Neural progenitor cell (in vitro differentiated cells): Measurements from ENCODE around the gene RARRES2. TPM values are rescaled to one million over a fixed set of nuclear protein-coding genes. Genes with fewer than 3 reads are reported as not detected.

Experiments used
- DNase-seq: peaks from one replicate; pipeline ENCODE4 v3.0.0-alpha.2; 2016; ENCODE audit warnings: low spot score
- H2AFZ ChIP-seq: fragments of 200-600 bp; sonication (generic); replicated peaks from 2 replicates; pipeline ENCODE4 v1.6.1; 2016; ENCODE audit warnings: antibody characterized with exemption
- H3F3A ChIP-seq: fragments of 200-600 bp; sonication (generic); 2 replicates; pipeline ENCODE4 v1.6.1; 2016; ENCODE audit warnings: antibody characterized with exemption, low read depth
- H3K27ac ChIP-seq: fragments of 200-600 bp; sonication (generic); 2 replicates; pipeline ENCODE4 v1.5.1; 2016; ENCODE audit warnings: mild to moderate bottlenecking
- H3K27me3 ChIP-seq: fragments of 200-600 bp; sonication (generic); 2 replicates; pipeline ENCODE4 v1.6.1; 2016; ENCODE audit warnings: mild to moderate bottlenecking, moderate library complexity
- H3K36me3 ChIP-seq: fragments of 200-600 bp; sonication (generic); 2 replicates; pipeline ENCODE4 v1.5.1; 2016
- H3K4me1 ChIP-seq: fragments of 200-600 bp; sonication (generic); 2 replicates; pipeline ENCODE4 v1.6.1; 2016; ENCODE audit warnings: mixed run types
- H3K4me2 ChIP-seq: fragments of 200-600 bp; sonication (generic); 2 replicates; pipeline ENCODE4 v1.6.1; 2016
- H3K4me3 ChIP-seq: fragments of 200-600 bp; sonication (generic); 2 replicates; pipeline ENCODE4 v1.5.1; 2016
- H3K79me2 ChIP-seq: fragments of 200-600 bp; sonication (generic); 2 replicates; pipeline ENCODE4 v1.6.1; 2016; ENCODE audit warnings: low read depth
- H3K9ac ChIP-seq: fragments of 200-600 bp; sonication (generic); 2 replicates; pipeline ENCODE4 v1.6.1; 2016
- H3K9me3 ChIP-seq: fragments of 200-600 bp; sonication (generic); 2 replicates; pipeline ENCODE4 v1.5.1; 2016; ENCODE audit warnings: low read depth
- H4K20me1 ChIP-seq: fragments of 200-600 bp; sonication (generic); 2 replicates; pipeline ENCODE4 v1.6.1; 2016; ENCODE audit warnings: low read depth
- H3K27ac Mint-ChIP-seq: 3 replicates; pipeline ENCODE4 v1.8.0; 2021; ENCODE audit warnings: mixed read lengths
- H3K27me3 Mint-ChIP-seq: 2 replicates; pipeline ENCODE4 v1.8.0; 2022; ENCODE audit warnings: low read depth, mild to moderate bottlenecking, inconsistent platforms, moderate library complexity, mixed read lengths; ENCODE audit not compliant: insufficient read depth
- H3K36me3 Mint-ChIP-seq: 3 replicates; pipeline ENCODE4 v1.8.0; 2021; ENCODE audit warnings: mixed read lengths
- H3K4me1 Mint-ChIP-seq: 3 replicates; pipeline ENCODE4 v1.8.0; 2021; ENCODE audit warnings: mixed read lengths
- H3K4me3 Mint-ChIP-seq: 3 replicates; pipeline ENCODE4 v1.8.0; 2021; ENCODE audit warnings: mild to moderate bottlenecking, moderate library complexity, mixed read lengths
- H3K9me3 Mint-ChIP-seq: 3 replicates; pipeline ENCODE4 v1.8.0; 2020; ENCODE audit warnings: mixed read lengths
- CTCF ChIP-seq: fragments of 200-600 bp; sonication (generic); IDR thresholded peaks from 2 replicates; pipeline ENCODE4 v1.5.1; 2017; ENCODE audit warnings: antibody characterized with exemption, mild to moderate bottlenecking
- EZH2 ChIP-seq: fragments of 200-600 bp; sonication (generic); IDR thresholded peaks from 2 replicates; pipeline ENCODE4 v1.6.1; 2017; ENCODE audit warnings: antibody characterized with exemption, mild to moderate bottlenecking, moderate library complexity
- EZH2phosphoT487 ChIP-seq: fragments of 200-600 bp; sonication (generic); IDR thresholded peaks from 2 replicates; pipeline ENCODE4 v1.6.1; 2017; ENCODE audit warnings: antibody characterized with exemption
- total RNA-seq: library from RNA; depleted of rRNA; stranded (reverse); fragments of >200 nt; gene quantifications from 2 replicates; pipeline ENCODE4 v1.2.3, GENCODE V29; 2015; ENCODE audit warnings: low replicate concordance

RARRES2 gene
- total RNA-seq, 1 donor from 2014 or later, result 0.19 TPM

DNA sequence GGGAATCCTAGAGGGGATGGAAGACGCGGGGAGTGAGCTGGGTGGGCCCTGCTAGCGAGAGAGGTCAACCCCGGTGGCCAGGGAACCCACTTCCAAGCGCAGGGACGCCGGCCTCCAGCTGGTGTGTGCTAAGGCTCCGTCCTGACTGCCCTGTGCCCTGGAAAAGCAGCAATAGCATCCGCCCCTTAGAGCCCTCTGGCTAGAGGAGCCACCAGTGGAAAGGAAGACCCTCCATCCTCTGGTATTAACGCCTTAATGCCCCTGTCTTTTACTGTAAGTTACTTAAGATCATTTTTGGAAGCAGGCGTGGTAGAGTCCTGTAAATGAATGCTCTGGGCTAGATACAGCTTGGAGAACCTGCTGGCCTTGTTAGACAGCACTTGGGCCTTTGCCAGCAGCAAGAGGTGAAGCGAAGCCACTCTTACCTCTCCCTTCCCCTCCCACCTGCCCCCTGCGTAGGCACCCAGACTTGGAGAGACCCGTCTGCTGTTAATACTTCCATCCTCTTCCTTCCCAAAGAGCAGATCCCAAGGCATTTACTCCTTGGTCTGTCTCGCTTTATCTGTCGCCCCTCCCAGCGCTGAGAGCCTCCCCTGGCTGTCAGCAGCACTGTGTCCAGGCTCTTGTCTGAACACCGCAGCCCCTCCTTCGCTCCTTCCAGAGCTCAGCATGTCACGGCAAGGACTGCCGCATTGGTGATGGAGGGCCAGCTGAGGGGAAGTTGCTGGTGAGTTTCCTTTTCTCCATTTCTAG lies 31.8 kb upstream of the RARRES2 start:
- H3K4me1 ChIP-seq, result peaks cover 19% of the 10 kb centered on the region
- peaks cover 31% of the 10 kb centered on the region for H3F3A ChIP-seq
- no peaks in the 10 kb centered on the region for H3K27me3 ChIP-seq
- H3K27ac ChIP-seq, result no peak overlapping the region
- no peaks in the 10 kb centered on the region for H3K9me3 ChIP-seq
- Mint-ChIP-seq H3K4me3 (no peak overlapping the region), H3K4me1 (peaks cover 65% of the 10 kb centered on the region), H3K36me3 (peaks cover 23% of the 10 kb centered on the region), H3K9me3 (no peaks in the 10 kb centered on the region), H3K27me3 (peaks cover 7% of the 10 kb centered on the region), H3K27ac (peak overlapping the region; percentile 44)
- no peak overlapping the region for H3K9ac ChIP-seq
- no peaks in the 10 kb centered on the region for H3K36me3 ChIP-seq
- H3K4me2 ChIP-seq, result no peak overlapping the region
- peaks cover 55% of the 10 kb centered on the region for H3K79me2 ChIP-seq
- TF ChIP-seq EZH2, result no peak
- TF ChIP-seq EZH2phosphoT487, result no peak
- H3K4me3 ChIP-seq, result no peak overlapping the region
- H2AFZ ChIP-seq, result no peak overlapping the region
- peak; percentile 1 for DNase-seq
- peaks cover 29% of the 10 kb centered on the region for H4K20me1 ChIP-seq

DNA sequence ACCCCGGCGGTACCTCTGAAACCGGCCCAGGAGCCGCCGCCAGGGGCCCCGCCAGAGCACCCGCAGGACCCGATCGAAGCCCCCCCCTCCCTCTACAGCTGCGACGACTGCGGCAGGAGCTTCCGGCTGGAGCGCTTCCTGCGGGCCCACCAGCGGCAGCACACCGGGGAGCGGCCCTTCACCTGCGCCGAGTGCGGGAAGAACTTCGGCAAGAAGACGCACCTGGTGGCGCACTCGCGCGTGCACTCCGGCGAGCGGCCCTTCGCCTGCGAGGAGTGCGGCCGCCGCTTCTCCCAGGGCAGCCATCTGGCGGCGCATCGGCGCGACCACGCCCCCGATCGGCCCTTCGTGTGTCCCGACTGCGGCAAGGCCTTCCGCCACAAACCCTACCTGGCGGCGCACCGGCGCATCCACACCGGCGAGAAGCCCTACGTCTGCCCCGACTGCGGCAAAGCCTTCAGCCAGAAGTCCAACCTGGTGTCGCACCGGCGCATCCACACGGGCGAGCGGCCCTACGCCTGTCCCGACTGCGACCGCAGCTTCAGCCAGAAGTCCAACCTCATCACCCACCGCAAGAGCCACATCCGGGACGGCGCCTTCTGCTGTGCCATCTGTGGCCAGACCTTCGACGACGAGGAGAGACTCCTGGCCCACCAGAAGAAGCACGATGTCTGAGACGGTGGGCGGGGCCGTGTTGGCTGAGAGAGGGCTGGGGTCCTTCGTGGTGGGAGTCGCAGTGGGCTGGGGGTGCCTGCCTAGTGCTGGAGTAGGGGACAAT lies 31.0 kb upstream of the RARRES2 start:
- no peak overlapping the region for H3K9ac ChIP-seq
- H3K27ac ChIP-seq, result no peak overlapping the region
- H3F3A ChIP-seq, result peaks cover 31% of the 10 kb centered on the region
- H3K4me1 ChIP-seq, result peaks cover 19% of the 10 kb centered on the region
- H3K79me2 ChIP-seq, result peaks cover 55% of the 10 kb centered on the region
- H3K9me3 ChIP-seq, result no peaks in the 10 kb centered on the region
- no peak overlapping the region for H3K4me3 Mint-ChIP-seq
- H4K20me1 ChIP-seq, result peaks cover 26% of the 10 kb centered on the region
- no peak overlapping the region for H3K27ac Mint-ChIP-seq
- H3K27me3 Mint-ChIP-seq, result peaks cover 6% of the 10 kb centered on the region
- TF ChIP-seq CTCF, result no peak
- TF ChIP-seq EZH2, result no peak
- TF ChIP-seq EZH2phosphoT487, result no peak
- H2AFZ ChIP-seq, result no peak overlapping the region
- H3K4me1 Mint-ChIP-seq, result peaks cover 63% of the 10 kb centered on the region
- no peaks in the 10 kb centered on the region for H3K9me3 Mint-ChIP-seq
- no peaks in the 10 kb centered on the region for H3K36me3 ChIP-seq
- no peak overlapping the region for H3K4me3 ChIP-seq
- peaks cover 23% of the 10 kb centered on the region for H3K36me3 Mint-ChIP-seq
- H3K4me2 ChIP-seq, result no peak overlapping the region
- no peaks in the 10 kb centered on the region for H3K27me3 ChIP-seq
- peak; percentile 1 for DNase-seq

- Mint-ChIP-seq H3K4me1 (peaks cover 61% of the 10 kb centered on the region), H3K9me3 (no peaks in the 10 kb centered on the region), H3K27me3 (peaks cover 5% of the 10 kb centered on the region), H3K27ac (no peak overlapping the region), H3K4me3 (no peak overlapping the region), H3K36me3 (peaks cover 23% of the 10 kb centered on the region)
- no peak for TF ChIP-seq EZH2phosphoT487
- TF ChIP-seq CTCF, result no peak
- TF ChIP-seq EZH2, result no peak
- Histone ChIP-seq H3K27ac (no peak overlapping the region), H3K9ac (no peak overlapping the region), H3F3A (peaks cover 31% of the 10 kb centered on the region), H4K20me1 (peaks cover 23% of the 10 kb centered on the region), H3K36me3 (no peaks in the 10 kb centered on the region), H3K9me3 (no peaks in the 10 kb centered on the region), H3K4me2 (no peak overlapping the region), H2AFZ (no peak overlapping the region), H3K4me3 (no peak overlapping the region), H3K27me3 (no peaks in the 10 kb centered on the region), H3K79me2 (peaks cover 55% of the 10 kb centered on the region), H3K4me1 (peaks cover 19% of the 10 kb centered on the region)
- no peak for DNase-seq
Measured at GRCh38 chr7:150371996-150372270, 30.5 kb upstream of the RARRES2 start.
